GM12878 (cell line): ENCODE results near the gene PABPN1. TPM values are rescaled to one million over a fixed set of nuclear protein-coding genes. Genes with fewer than 3 reads are reported as not detected.

Experiments
- ATAC-seq: fragments of 200-7000 bp; cut with Tn5 transposase; 3 replicates; pipeline ENCODE4 v1.9.1; 2020; ENCODE audit warnings: mild to moderate bottlenecking, moderate library complexity
- BruUV-seq: library from RNA; stranded (reverse); fragments of 400-500 nt; replicated peaks from 2 replicates; lab custom pipeline; 2021; lab: Mats Ljungman, UMichigan
- CTCF ChIA-PET: fragments of 300-600 bp; sonication (Branson Sonifier 250); formaldehyde crosslinking; extraction: SDS; loops from one replicate; lab custom pipeline; 2021; ENCODE audit warnings: inconsistent platforms; lab: Yijun Ruan, JAX
- POLR2A ChIA-PET: fragments of 350-600 bp; formaldehyde crosslinking; extraction: SDS; loops from one replicate; lab custom pipeline; 2021; ENCODE audit warnings: inconsistent platforms; lab: Charles Lee
- RAD21 ChIA-PET: fragments of 300-600 bp; sonication (Branson Sonifier 250); formaldehyde crosslinking; loops from one replicate; lab custom pipeline; 2023; ENCODE audit warnings: antibody characterized with exemption; ENCODE audit not compliant: unreplicated experiment; lab: Charles Lee
- SMC1A ChIA-PET: fragments of 300-600 bp; sonication (Branson Sonifier 250); formaldehyde crosslinking; loops from one replicate; lab custom pipeline; 2023; ENCODE audit not compliant: unreplicated experiment, uncharacterized antibody; lab: Charles Lee
- DNase-seq: peaks from one replicate; pipeline ENCODE4 v3.0.0-alpha.2; 2011; ENCODE audit warnings: low read depth, low spot score
- FAIRE-seq: peaks from 3 replicates; lab custom pipeline; 2011; peaks lifted over from hg19 to GRCh38; lab: Jason Lieb, UNC
- H2AFZ ChIP-seq: 2 replicates; pipeline ENCODE4 v1.6.0; 2011; ENCODE audit warnings: low read depth, low read length, control low read depth; ENCODE audit not compliant: control insufficient read depth
- H3K27ac ChIP-seq: 2 replicates; pipeline ENCODE4 v1.5.1; 2011; ENCODE audit warnings: control low read depth; ENCODE audit not compliant: control insufficient read depth, insufficient read depth
- H3K27me3 ChIP-seq, 2 experiments: replicated peaks in 1 of 2; 2 replicates each; pipeline versions ENCODE4 v1.6.0 to v1.6.1; 2011; ENCODE audit warnings: low read length in 1 of 2; ENCODE audit not compliant: control insufficient read depth in 2 of 2, insufficient read depth in 2 of 2
- H3K36me3 ChIP-seq, 2 experiments: 2 replicates each; pipeline ENCODE4 v1.5.1; 2011; ENCODE audit warnings: low read length in 1 of 2; ENCODE audit not compliant: control insufficient read depth in 2 of 2, insufficient read depth in 2 of 2
- H3K4me1 ChIP-seq: 2 replicates; pipeline ENCODE4 v1.6.1; 2011; ENCODE audit warnings: mild to moderate bottlenecking, low read length, moderate library complexity, mixed read lengths; ENCODE audit not compliant: control insufficient read depth, insufficient read depth
- H3K4me2 ChIP-seq: 2 replicates; pipeline ENCODE4 v1.6.0; 2011; ENCODE audit warnings: control low read depth; ENCODE audit not compliant: control insufficient read depth, insufficient read depth
- H3K4me3 ChIP-seq: fragments of 200-600 bp; sonication (generic); 2 replicates; pipeline ENCODE4 v1.5.1; 2016
- H3K79me2 ChIP-seq: 2 replicates; pipeline ENCODE4 v1.6.0; 2011; ENCODE audit warnings: low read length; ENCODE audit not compliant: control insufficient read depth, insufficient read depth
- H3K9ac ChIP-seq: 2 replicates; pipeline ENCODE4 v1.8.0; 2011; ENCODE audit warnings: low read length, control low read depth, mixed read lengths; ENCODE audit not compliant: control insufficient read depth, insufficient read depth
- H3K9me3 ChIP-seq: replicated peaks from 3 replicates; pipeline ENCODE4 v1.5.1; 2011; ENCODE audit warnings: mild to moderate bottlenecking, low read length; ENCODE audit not compliant: control insufficient read depth, insufficient read depth
- H4K20me1 ChIP-seq: 2 replicates; pipeline ENCODE4 v1.6.0; 2011; ENCODE audit not compliant: control insufficient read depth, insufficient read depth
- CEBPZ ChIP-seq: fragments of 150-350 bp; IDR thresholded peaks from 2 replicates; pipeline ENCODE4 v1.6.1; 2016; ENCODE audit warnings: low read depth, low read length
- ELK1 ChIP-seq: IDR thresholded peaks from 2 replicates; pipeline ENCODE4 v1.6.1; 2012; ENCODE audit warnings: low read depth, low read length, improper control_type of control experiment
- GABPA ChIP-seq: IDR thresholded peaks from 2 replicates; pipeline ENCODE4 v1.6.1; 2014; ENCODE audit warnings: antibody characterized with exemption, low read depth, mild to moderate bottlenecking, inconsistent platforms
- MEF2A ChIP-seq: IDR thresholded peaks from 2 replicates; pipeline ENCODE4 v1.6.1; 2011; ENCODE audit warnings: low read depth, mild to moderate bottlenecking, low read length, moderate library complexity; ENCODE audit not compliant: insufficient read depth
- NFYA ChIP-seq: IDR thresholded peaks from 2 replicates; pipeline ENCODE4 v1.6.1; 2011; ENCODE audit warnings: low read depth, mild to moderate bottlenecking, low read length, improper control_type of control experiment, borderline replicate concordance
- PAX5 ChIP-seq: IDR thresholded peaks from 2 replicates; pipeline ENCODE4 v1.6.1; 2011; ENCODE audit warnings: low read depth, low read length, borderline replicate concordance
- TBL1XR1 ChIP-seq: IDR thresholded peaks from 2 replicates; pipeline ENCODE4 v1.6.1; 2012; ENCODE audit warnings: low read depth, low read length, improper control_type of control experiment
- YBX1 ChIP-seq: fragments of 450-650 bp; IDR thresholded peaks from 2 replicates; pipeline ENCODE4 v1.6.1; 2016; ENCODE audit warnings: antibody characterized with exemption
- ZNF207 ChIP-seq: fragments of 450-650 bp; IDR thresholded peaks from 2 replicates; pipeline ENCODE4 v1.6.1; 2014; ENCODE audit warnings: antibody characterized with exemption, mild to moderate bottlenecking, borderline replicate concordance
- ZNF687 ChIP-seq: fragments of 450-650 bp; IDR thresholded peaks from 2 replicates; pipeline ENCODE4 v1.6.1; 2017; ENCODE audit warnings: mild to moderate bottlenecking, moderate library complexity
- ZZZ3 ChIP-seq: IDR thresholded peaks from 2 replicates; pipeline ENCODE4 v1.6.1; 2011; ENCODE audit warnings: low read depth; ENCODE audit not compliant: control insufficient read depth, insufficient read length
- WGBS: methylation state at CpG from one replicate; pipeline ENCODE4 v1.1.6; 2016; ENCODE audit warnings: low lambda C conversion rate; ENCODE audit not compliant: insufficient replicate concordance, insufficient coverage; ENCODE audit errors: missing lambda C conversion rate; 5-methylcytosine and 5-hydroxymethylcytosine counted together
- in situ Hi-C: fragments of 300-500 bp; cut with MboI; formaldehyde crosslinking; loops from 9 replicates; pipeline ENCODE4 v1.14.3; 2018; ENCODE audit warnings: mixed read lengths
- intact Hi-C: fragments of 100-400 bp; cut with micrococcal nuclease; formaldehyde crosslinking; loops from one replicate; pipeline ENCODE4 v1.14.2; 2022; ENCODE audit not compliant: unreplicated experiment
- polyA plus RNA-seq, 11 experiments: library from polyadenylated mRNA; depleted of rRNA in 4 of 11; unstranded in 6 of 11; stranded (reverse) in 5 of 11; fragments of >200 nt; fragmentation: Nextera tagmentation in 4 of 11; fragmentation: Illumina TruSeq in 1 of 11; extraction: Ambion mirVana in 4 of 11; extraction: Trizol in 1 of 11; gene quantifications; 1 replicate in 1 of 11; 2 replicates in 10 of 11; pipeline versions ENCODE4 v1.2.1 to v1.2.3, GENCODE V29; 2011 to 2016; ENCODE audit warnings: inconsistent platforms in 2 of 11, missing spikeins in 2 of 11, low read depth in 1 of 11
- total RNA-seq, 4 experiments: library from RNA; depleted of rRNA in 3 of 4; stranded (reverse); fragments of >200 nt in 3 of 4; fragmentation: Illumina TruSeq in 1 of 4; extraction: Trizol in 1 of 4; gene quantifications; 2 replicates each; pipeline versions ENCODE4 v1.2.1 to v1.2.3, GENCODE V29; 2013 to 2021

Gene PABPN1
- total and polyA plus RNA-seq, 10 of the 15 experiments (the other 5 are each of a cell fraction or from before 2014, with no cell fraction given): 31.3 to 248 (median 103) TPM

GRCh38 chr14:23365036-23365731 lies 43.9 kb downstream of the PABPN1 start, which contains the start of gene EFS:
TSS of gene EFS (minus strand) at chr14:23365172. CDS start at chr14:23365025, 147 bp downstream.
- TF ChIP-seq GABPA (no peak), ELK1 (no peak), ZZZ3 (no peak), CEBPZ (no peak), ZNF687 (no peak), NFYA (no peak), MEF2A (no peak), ZNF207 (no peak), YBX1 (no peak), TBL1XR1 (no peak), PAX5 (no peak)
- intact Hi-C loops: no loop called here
- no peak within 1 kb of the TSS for H2AFZ ChIP-seq
- no peaks in the 10 kb centered on the region for H4K20me1 ChIP-seq
- no peak within 1 kb of the TSS for H3K9ac ChIP-seq
- no peak within 1 kb of the TSS for H3K27ac ChIP-seq
- H3K4me2 ChIP-seq: no peak within 1 kb of the TSS
- no peaks in the 10 kb centered on the region for H3K9me3 ChIP-seq
- POLR2A ChIA-PET: no interaction called here
- no TSS peak for BruUV-seq
- RAD21 ChIA-PET: no interaction called here
- no peaks in the 10 kb centered on the region for H3K4me1 ChIP-seq
- 35% methylated on average over 65 of the region's 74 CpGs for WGBS
- H3K79me2 ChIP-seq: no peaks in the 10 kb centered on the region
- SMC1A ChIA-PET: no interaction called here
- no peak within 1 kb of the TSS for H3K4me3 ChIP-seq
- CTCF ChIA-PET: no interaction called here
- DNase-seq (no peak), ATAC-seq (no peak), FAIRE-seq (no peak)
- in situ Hi-C loops: no loop called here
- peaks cover 0 to 8% of the 10 kb centered on the region in 2 experiments; a peak in 3 of 4 replicates for H3K27me3 ChIP-seq
- no peaks in the 10 kb centered on the region for H3K36me3 ChIP-seq
